Mesendoderm (in vitro differentiated cells): ENCODE data around the gene FXYD6.
A peak's percentile ranks its signal among the peaks of the same experiment; 100 is the strongest.

ENCODE experiments used
- DNase-seq: peaks from one replicate; pipeline ENCODE4 v3.0.0; 2013
- H2AK5ac ChIP-seq: 2 replicates; pipeline ENCODE4 v1.6.1; 2013; ENCODE audit warnings: low read length, inconsistent platforms
- H2BK120ac ChIP-seq: 2 replicates; pipeline ENCODE4 v1.6.1; 2013; ENCODE audit warnings: low read depth, mild to moderate bottlenecking, low read length, moderate library complexity, mixed read lengths
- H2BK15ac ChIP-seq: replicated peaks from 2 replicates; pipeline ENCODE4 v1.6.1; 2013; ENCODE audit warnings: low read depth, mild to moderate bottlenecking, moderate library complexity
- H2BK5ac ChIP-seq: 2 replicates; pipeline ENCODE4 v1.6.1; 2013; ENCODE audit warnings: low read length, inconsistent platforms
- H3K18ac ChIP-seq: 2 replicates; pipeline ENCODE4 v1.6.1; 2013; ENCODE audit warnings: mild to moderate bottlenecking, low read length, mixed read lengths
- H3K23ac ChIP-seq: one replicate; pipeline ENCODE4 v1.6.1; 2013; ENCODE audit warnings: low read length
- H3K27ac ChIP-seq: 2 replicates; pipeline ENCODE4 v1.5.1; 2013; ENCODE audit warnings: low read depth, mild to moderate bottlenecking, inconsistent platforms, low read length, moderate library complexity
- H3K27me3 ChIP-seq: 2 replicates; pipeline ENCODE4 v1.6.1; 2013; ENCODE audit warnings: low read length, control low read depth, mild to moderate bottlenecking, inconsistent platforms; ENCODE audit not compliant: insufficient read depth, poor library complexity
- H3K36me3 ChIP-seq: 2 replicates; pipeline ENCODE4 v1.6.1; 2013; ENCODE audit warnings: low read length, inconsistent platforms; ENCODE audit not compliant: control insufficient read depth, insufficient read depth
- H3K4ac ChIP-seq: one replicate; pipeline ENCODE4 v1.6.1; 2013; ENCODE audit warnings: low read depth, mild to moderate bottlenecking, low read length, moderate library complexity
- H3K4me1 ChIP-seq: 2 replicates; pipeline ENCODE4 v1.6.1; 2013; ENCODE audit warnings: low read depth, low read length, inconsistent platforms; ENCODE audit not compliant: control insufficient read depth
- H3K4me2 ChIP-seq: 2 replicates; pipeline ENCODE4 v1.6.1; 2013; ENCODE audit warnings: low read length
- H3K4me3 ChIP-seq: 2 replicates; pipeline ENCODE4 v1.5.1; 2013; ENCODE audit warnings: mild to moderate bottlenecking, low read length
- H3K56ac ChIP-seq: one replicate; pipeline ENCODE4 v1.6.1; 2013; ENCODE audit warnings: low read length
- H3K79me1 ChIP-seq: 2 replicates; pipeline ENCODE4 v1.6.1; 2013; ENCODE audit warnings: low read length, inconsistent platforms
- H3K79me2 ChIP-seq: 2 replicates; pipeline ENCODE4 v1.6.1; 2013; ENCODE audit warnings: mild to moderate bottlenecking, low read length; ENCODE audit not compliant: control insufficient read depth, insufficient read depth
- H3K9ac ChIP-seq: 2 replicates; pipeline ENCODE4 v1.6.1; 2013; ENCODE audit warnings: low read length, inconsistent platforms
- H4K5ac ChIP-seq: one replicate; pipeline ENCODE4 v1.6.1; 2013; ENCODE audit warnings: low read length
- H4K8ac ChIP-seq: one replicate; pipeline ENCODE4 v1.6.1; 2013; ENCODE audit warnings: low read depth, mild to moderate bottlenecking, control low read depth, low read length, moderate library complexity
- WGBS: extraction: QIAGEN DNeasy Blood & Tissue Kit; methylation state at CpG from one replicate; pipeline ENCODE4 v1.1.7; 2013; ENCODE audit warnings: low lambda C conversion rate, missing lambda C conversion rate; ENCODE audit not compliant: insufficient coverage; ENCODE audit errors: extremely low coverage; 5-methylcytosine and 5-hydroxymethylcytosine counted together

FXYD6 gene

GRCh38 chr11:117829369-117829725 is 47.1 kb downstream of the FXYD6 start:
- Histone ChIP-seq H3K36me3 (no peaks in the 10 kb centered on the region), H4K8ac (no peak overlapping the region), H2BK120ac (no peak overlapping the region), H4K5ac (no peak overlapping the region), H2AK5ac (no peak overlapping the region), H3K79me2 (no peaks in the 10 kb centered on the region), H2BK5ac (no peak overlapping the region), H3K56ac (no peak overlapping the region), H3K4me1 (peaks cover 3% of the 10 kb centered on the region), H3K4me2 (no peak overlapping the region), H3K18ac (no peak overlapping the region), H2BK15ac (no peak overlapping the region), H3K27me3 (no peaks in the 10 kb centered on the region), H3K9ac (no peak overlapping the region), H3K4ac (no peak overlapping the region), H3K79me1 (no peaks in the 10 kb centered on the region), H3K4me3 (no peak overlapping the region), H3K27ac (no peak overlapping the region), H3K23ac (no peak overlapping the region)
- WGBS = no CpG with 5 or more reads among the region's 7 CpGs
- DNase-seq = no peak

- Histone ChIP-seq H3K27me3 (no peaks in the 10 kb centered on the region), H3K23ac (no peak overlapping the region), H3K9ac (no peak overlapping the region), H3K4ac (no peak overlapping the region), H3K4me3 (no peak overlapping the region), H2BK120ac (no peak overlapping the region), H3K4me2 (no peak overlapping the region), H3K4me1 (peaks cover 6% of the 10 kb centered on the region), H3K27ac (no peak overlapping the region), H3K36me3 (no peaks in the 10 kb centered on the region), H3K56ac (no peak overlapping the region), H2BK15ac (no peak overlapping the region), H2BK5ac (no peak overlapping the region), H3K79me2 (no peaks in the 10 kb centered on the region), H3K79me1 (no peaks in the 10 kb centered on the region), H4K5ac (no peak overlapping the region), H3K18ac (no peak overlapping the region), H2AK5ac (no peak overlapping the region), H4K8ac (no peak overlapping the region)
- peak; percentile 61 for DNase-seq
- no CpG with 5 or more reads among the region's 16 CpGs for WGBS
Observed at GRCh38 chr11:117828611-117829368, 47.7 kb downstream of the FXYD6 start.

GRCh38 chr11:117827521-117828511 is 48.6 kb downstream of the FXYD6 start:
- no peak overlapping the region for H2BK120ac ChIP-seq
- DNase-seq = no peak

GRCh38 chr11:117826832-117827231 is 49.6 kb downstream of the FXYD6 start:
- Histone ChIP-seq H3K18ac (no peak overlapping the region), H3K9ac (no peak overlapping the region), H3K4me1 (peaks cover 20% of the 10 kb centered on the region), H3K79me2 (no peaks in the 10 kb centered on the region), H3K79me1 (no peaks in the 10 kb centered on the region), H3K4me2 (no peak overlapping the region), H3K27me3 (no peaks in the 10 kb centered on the region), H2BK15ac (no peak overlapping the region), H3K23ac (no peak overlapping the region), H3K36me3 (no peaks in the 10 kb centered on the region), H2BK120ac (no peak overlapping the region), H4K8ac (no peak overlapping the region), H3K4ac (no peak overlapping the region), H2BK5ac (no peak overlapping the region), H3K56ac (no peak overlapping the region), H3K27ac (no peak overlapping the region), H2AK5ac (no peak overlapping the region), H4K5ac (no peak overlapping the region), H3K4me3 (no peak overlapping the region)
- no CpG with 5 or more reads among the region's 3 CpGs for WGBS
- no peak for DNase-seq

More at GRCh38 chr11:117827521-117828511, 48.6 kb downstream of the FXYD6 start:
- no peak overlapping the region for H4K5ac ChIP-seq
- H3K4me2 ChIP-seq = no peak overlapping the region
- H3K18ac ChIP-seq = no peak overlapping the region
- H3K23ac ChIP-seq = no peak overlapping the region
- H3K27ac ChIP-seq = no peak overlapping the region
- H3K79me1 ChIP-seq = no peaks in the 10 kb centered on the region
- no peak overlapping the region for H4K8ac ChIP-seq
- H3K27me3 ChIP-seq = no peaks in the 10 kb centered on the region
- no peak overlapping the region for H3K4me3 ChIP-seq
- WGBS = no CpG with 5 or more reads among the region's 15 CpGs
- H2BK15ac ChIP-seq = no peak overlapping the region
- no peak overlapping the region for H3K4ac ChIP-seq
- H2AK5ac ChIP-seq = no peak overlapping the region
- no peak overlapping the region for H3K9ac ChIP-seq
- no peak overlapping the region for H3K56ac ChIP-seq
- H3K4me1 ChIP-seq = peaks cover 13% of the 10 kb centered on the region
- H3K79me2 ChIP-seq = no peaks in the 10 kb centered on the region
- H3K36me3 ChIP-seq = no peaks in the 10 kb centered on the region
- H2BK5ac ChIP-seq = no peak overlapping the region

DNA sequence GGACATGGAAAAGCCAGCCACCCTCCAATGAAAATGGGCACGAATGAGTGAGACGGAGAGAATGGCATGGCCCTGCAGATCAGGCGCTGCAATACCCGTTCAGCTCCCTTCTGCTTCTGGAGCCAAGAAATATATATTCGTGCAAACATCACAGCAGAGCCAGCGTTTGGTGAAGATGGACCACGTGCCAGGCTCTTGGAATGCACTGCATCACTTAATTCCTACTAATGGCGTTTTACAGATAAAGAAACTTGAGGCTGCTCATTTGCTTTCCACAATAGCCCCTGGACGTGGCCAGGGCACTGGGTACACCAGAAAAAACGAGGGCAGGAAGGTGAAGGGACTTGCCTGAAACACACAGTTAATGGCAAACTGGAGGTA is 50.3 kb downstream of the FXYD6 start:
- Histone ChIP-seq H4K8ac (no peak overlapping the region), H3K79me2 (no peaks in the 10 kb centered on the region), H3K4me3 (no peak overlapping the region), H3K9ac (no peak overlapping the region), H3K56ac (no peak overlapping the region), H2AK5ac (no peak overlapping the region), H3K27me3 (no peaks in the 10 kb centered on the region), H3K36me3 (no peaks in the 10 kb centered on the region), H3K23ac (no peak overlapping the region), H3K4me2 (no peak overlapping the region), H3K79me1 (no peaks in the 10 kb centered on the region), H2BK15ac (no peak overlapping the region), H2BK5ac (no peak overlapping the region), H2BK120ac (no peak overlapping the region), H3K4ac (no peak overlapping the region), H4K5ac (no peak overlapping the region), H3K18ac (no peak overlapping the region), H3K4me1 (peaks cover 20% of the 10 kb centered on the region), H3K27ac (no peak overlapping the region)
- DNase-seq = no peak
- WGBS = no CpG with 5 or more reads among the region's 10 CpGs
